ENCODE data around the gene RDH16.
A peak's percentile ranks its signal among the peaks of the same experiment; 100 is the strongest.

RDH16 gene, protein sequence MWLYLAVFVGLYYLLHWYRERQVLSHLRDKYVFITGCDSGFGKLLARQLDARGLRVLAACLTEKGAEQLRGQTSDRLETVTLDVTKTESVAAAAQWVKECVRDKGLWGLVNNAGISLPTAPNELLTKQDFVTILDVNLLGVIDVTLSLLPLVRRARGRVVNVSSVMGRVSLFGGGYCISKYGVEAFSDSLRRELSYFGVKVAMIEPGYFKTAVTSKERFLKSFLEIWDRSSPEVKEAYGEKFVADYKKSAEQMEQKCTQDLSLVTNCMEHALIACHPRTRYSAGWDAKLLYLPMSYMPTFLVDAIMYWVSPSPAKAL

GRCh38 chr12:56957229-56958052, at the start of gene RDH16:
Gene RDH16, minus strand, starts transcription at chr12:56957608. Its CDS starts 146 bp downstream, at chr12:56957462.
- Histone ChIP-seq H2AFZ (ENCODE audit: low read depth, low read length) (no peak within 1 kb of the TSS), H3K9me3 (ENCODE audit: low read length) (peaks cover 6% of the 10 kb centered on the region), H3K4me3 (ENCODE audit: low read length) (no peak within 1 kb of the TSS), H3K4me1 (ENCODE audit: insufficient read depth, low read length) (no peaks in the 10 kb centered on the region), H3K27me3 (ENCODE audit: insufficient read depth, low read length) (no peaks in the 10 kb centered on the region), H3K36me3 (ENCODE audit: insufficient read depth, low read length) (no peaks in the 10 kb centered on the region)

DNA sequence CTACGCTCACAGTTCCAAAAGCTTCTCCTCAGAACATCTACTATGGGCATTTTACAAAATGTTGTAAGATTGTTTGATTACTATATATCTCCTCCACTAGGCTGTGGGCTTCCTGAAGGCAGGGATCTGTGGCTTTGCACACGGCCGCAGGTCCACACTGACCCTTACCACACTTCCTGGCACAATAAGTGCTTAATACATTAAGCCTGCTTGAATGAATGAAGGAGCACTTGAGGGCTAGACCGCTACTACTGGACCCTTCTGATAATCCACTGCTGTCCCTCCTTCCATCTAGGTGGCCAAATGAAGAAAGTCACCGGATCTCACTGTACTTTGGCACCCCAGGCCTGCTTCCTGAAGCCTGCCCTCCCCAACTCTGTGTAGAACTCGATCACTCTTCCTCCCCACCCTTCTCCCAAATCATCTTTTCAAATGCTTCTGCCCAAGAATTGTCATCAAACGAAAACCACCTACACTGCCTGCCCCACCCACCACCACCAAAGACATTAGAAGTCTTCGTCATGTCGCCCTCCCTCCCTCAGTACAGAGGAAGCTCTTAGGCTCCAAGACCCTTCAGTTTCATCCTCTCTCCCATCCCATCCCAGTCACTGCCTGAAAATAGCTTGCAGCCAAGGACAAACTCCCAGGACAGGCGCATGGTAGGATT, 49.5 kb upstream of the RDH16 start:
- H3K9me3 ChIP-seq (ENCODE audit: low read length), result no peaks in the 10 kb centered on the region
- H3K4me1 ChIP-seq (ENCODE audit: insufficient read depth, low read length), result peaks cover 18% of the 10 kb centered on the region
- no peaks in the 10 kb centered on the region for H3K27me3 ChIP-seq (ENCODE audit: insufficient read depth, low read length)
- peaks cover 29% of the 10 kb centered on the region for H3K36me3 ChIP-seq (ENCODE audit: insufficient read depth, low read length)
- H3K4me3 ChIP-seq (ENCODE audit: low read length), result peak overlapping the region; percentile 43
- H2AFZ ChIP-seq (ENCODE audit: low read depth, low read length), result no peak overlapping the region

- H3K4me1 ChIP-seq (ENCODE audit: insufficient read depth, low read length), result peaks cover 18% of the 10 kb centered on the region
- H3K27me3 ChIP-seq (ENCODE audit: insufficient read depth, low read length), result no peaks in the 10 kb centered on the region
- peaks cover 36% of the 10 kb centered on the region for H3K36me3 ChIP-seq (ENCODE audit: insufficient read depth, low read length)
- H3K4me3 ChIP-seq (ENCODE audit: low read length), result peak within 1 kb of the TSS; percentile 97
- no peaks in the 10 kb centered on the region for H3K9me3 ChIP-seq (ENCODE audit: low read length)
- H2AFZ ChIP-seq (ENCODE audit: low read depth, low read length), result peak within 1 kb of the TSS; percentile 80
Measured at GRCh38 chr12:57005980-57006808, 48.8 kb upstream of the RDH16 start, which contains the start of gene ZBTB39. Gene ZBTB39, minus strand, starts transcription at chr12:57006546. Its CDS starts 1,629 bp downstream, at chr12:57004917.

GRCh38 chr12:57004651-57005050, 47.2 kb upstream of the RDH16 start:
- H3K4me1 ChIP-seq (ENCODE audit: insufficient read depth, low read length), result peaks cover 18% of the 10 kb centered on the region
- H3K27me3 ChIP-seq (ENCODE audit: insufficient read depth, low read length), result no peaks in the 10 kb centered on the region
- H3K4me3 ChIP-seq (ENCODE audit: low read length), result peak overlapping the region; percentile 97
- no peaks in the 10 kb centered on the region for H3K9me3 ChIP-seq (ENCODE audit: low read length)
- H3K36me3 ChIP-seq (ENCODE audit: insufficient read depth, low read length), result peaks cover 51% of the 10 kb centered on the region
- no peak overlapping the region for H2AFZ ChIP-seq (ENCODE audit: low read depth, low read length)

DNA sequence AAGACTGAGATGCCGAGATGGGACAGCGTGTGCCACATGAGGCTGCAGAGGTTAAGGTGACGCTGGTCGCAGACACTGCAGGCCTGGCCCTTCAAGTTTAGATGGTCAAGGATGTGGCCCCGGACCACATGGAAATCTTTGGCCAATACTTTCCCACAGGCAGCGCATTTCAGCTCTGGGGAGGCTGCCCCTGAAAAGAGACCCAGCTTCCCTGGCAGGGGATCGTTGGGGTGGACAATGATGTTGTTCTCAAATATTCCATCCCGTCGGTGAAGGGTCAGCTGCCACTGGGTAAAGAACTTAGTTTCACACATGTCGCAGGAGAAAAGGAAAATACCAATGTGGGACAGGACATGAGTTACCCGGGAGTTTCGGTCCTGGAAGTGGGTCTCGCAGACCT, 46.0 kb upstream of the RDH16 start:
- Histone ChIP-seq H3K36me3 (ENCODE audit: insufficient read depth, low read length) (peaks cover 62% of the 10 kb centered on the region), H2AFZ (ENCODE audit: low read depth, low read length) (no peak overlapping the region), H3K27me3 (ENCODE audit: insufficient read depth, low read length) (no peaks in the 10 kb centered on the region), H3K4me1 (ENCODE audit: insufficient read depth, low read length) (peaks cover 14% of the 10 kb centered on the region), H3K9me3 (ENCODE audit: low read length) (no peaks in the 10 kb centered on the region), H3K4me3 (ENCODE audit: low read length) (no peak overlapping the region)

- H3K27me3 ChIP-seq (ENCODE audit: insufficient read depth, low read length), result no peaks in the 10 kb centered on the region
- H3K4me1 ChIP-seq (ENCODE audit: insufficient read depth, low read length), result peaks cover 12% of the 10 kb centered on the region
- no peak overlapping the region for H3K4me3 ChIP-seq (ENCODE audit: low read length)
- H3K36me3 ChIP-seq (ENCODE audit: insufficient read depth, low read length), result peaks cover 66% of the 10 kb centered on the region
- H3K9me3 ChIP-seq (ENCODE audit: low read length), result no peaks in the 10 kb centered on the region
- H2AFZ ChIP-seq (ENCODE audit: low read depth, low read length), result no peak overlapping the region
Measured at GRCh38 chr12:57001448-57001906, 44.1 kb upstream of the RDH16 start.

DNA sequence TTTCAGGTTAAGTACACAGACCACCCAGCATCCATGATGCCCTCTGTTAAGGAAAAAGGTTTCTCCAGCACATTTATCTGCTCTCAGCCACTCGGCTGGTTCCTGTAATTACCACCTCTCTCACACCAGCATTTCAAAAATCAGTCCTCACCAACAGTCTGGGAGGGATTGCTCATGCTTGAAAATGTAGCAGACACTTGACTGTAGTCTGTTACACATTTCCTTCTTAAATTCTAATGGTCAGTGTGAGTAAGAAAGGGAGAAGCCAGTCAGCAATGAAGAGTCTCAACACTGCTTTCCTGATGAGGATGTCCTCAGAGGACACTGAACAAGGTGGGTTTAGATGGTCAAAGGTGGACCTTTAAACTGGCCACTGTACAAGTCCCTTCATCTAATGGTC, 43.0 kb upstream of the RDH16 start:
- H2AFZ ChIP-seq (ENCODE audit: low read depth, low read length), result no peak overlapping the region
- H3K4me1 ChIP-seq (ENCODE audit: insufficient read depth, low read length), result peaks cover 7% of the 10 kb centered on the region
- peaks cover 72% of the 10 kb centered on the region for H3K36me3 ChIP-seq (ENCODE audit: insufficient read depth, low read length)
- H3K4me3 ChIP-seq (ENCODE audit: low read length), result no peak overlapping the region
- no peaks in the 10 kb centered on the region for H3K9me3 ChIP-seq (ENCODE audit: low read length)
- no peaks in the 10 kb centered on the region for H3K27me3 ChIP-seq (ENCODE audit: insufficient read depth, low read length)

DNA sequence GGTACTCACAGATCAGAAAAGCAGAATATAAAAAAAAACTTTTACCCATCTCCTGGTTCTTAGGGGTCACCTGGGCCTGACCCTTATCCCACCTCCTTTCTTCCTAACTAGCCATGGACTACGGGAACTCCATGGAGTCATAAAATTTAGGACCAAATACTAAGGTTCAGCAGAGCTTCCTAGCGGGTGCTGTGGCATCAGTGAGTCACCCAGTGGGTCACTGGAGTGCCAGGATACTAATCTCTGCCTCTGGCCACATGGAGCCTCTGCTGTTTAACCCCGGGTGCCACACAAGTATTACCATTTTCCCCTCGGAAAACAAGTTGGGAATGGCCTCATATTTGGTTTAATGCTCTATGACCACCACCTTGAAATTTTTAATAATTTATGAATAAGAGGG, 42.0 kb upstream of the RDH16 start:
- H3K4me1 ChIP-seq (ENCODE audit: insufficient read depth, low read length), result no peaks in the 10 kb centered on the region
- peaks cover 69% of the 10 kb centered on the region for H3K36me3 ChIP-seq (ENCODE audit: insufficient read depth, low read length)
- no peak overlapping the region for H3K4me3 ChIP-seq (ENCODE audit: low read length)
- H3K9me3 ChIP-seq (ENCODE audit: low read length), result no peaks in the 10 kb centered on the region
- H2AFZ ChIP-seq (ENCODE audit: low read depth, low read length), result no peak overlapping the region
- H3K27me3 ChIP-seq (ENCODE audit: insufficient read depth, low read length), result no peaks in the 10 kb centered on the region

DNA sequence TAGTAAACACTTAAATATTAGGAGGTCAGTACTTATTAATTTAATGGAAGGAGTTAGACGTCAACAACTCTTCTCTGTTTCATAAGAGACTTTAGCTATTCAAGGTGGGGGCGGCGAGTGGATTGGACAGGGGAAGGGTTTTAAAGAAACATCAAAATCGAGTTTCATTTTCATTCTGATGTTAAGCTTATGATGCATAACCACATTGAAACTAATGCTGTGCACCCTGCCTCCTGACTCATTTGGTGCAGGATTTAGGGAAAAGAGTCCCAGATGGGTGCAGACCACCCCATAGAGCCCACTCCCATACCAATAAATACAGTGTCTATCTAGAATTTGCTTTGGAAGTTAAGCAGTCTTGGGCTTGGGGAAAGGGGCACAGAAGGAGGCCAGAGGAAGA, 41.6 kb upstream of the RDH16 start:
- H3K27me3 ChIP-seq (ENCODE audit: insufficient read depth, low read length), result no peaks in the 10 kb centered on the region
- no peak overlapping the region for H3K4me3 ChIP-seq (ENCODE audit: low read length)
- no peak overlapping the region for H2AFZ ChIP-seq (ENCODE audit: low read depth, low read length)
- no peaks in the 10 kb centered on the region for H3K4me1 ChIP-seq (ENCODE audit: insufficient read depth, low read length)
- peaks cover 65% of the 10 kb centered on the region for H3K36me3 ChIP-seq (ENCODE audit: insufficient read depth, low read length)
- no peaks in the 10 kb centered on the region for H3K9me3 ChIP-seq (ENCODE audit: low read length)

GRCh38 chr12:56998316-56998715, 40.9 kb upstream of the RDH16 start:
- H3K27me3 ChIP-seq (ENCODE audit: insufficient read depth, low read length), result no peaks in the 10 kb centered on the region
- H3K4me3 ChIP-seq (ENCODE audit: low read length), result no peak overlapping the region
- no peak overlapping the region for H2AFZ ChIP-seq (ENCODE audit: low read depth, low read length)
- H3K36me3 ChIP-seq (ENCODE audit: insufficient read depth, low read length), result peaks cover 58% of the 10 kb centered on the region
- H3K4me1 ChIP-seq (ENCODE audit: insufficient read depth, low read length), result no peaks in the 10 kb centered on the region
- H3K9me3 ChIP-seq (ENCODE audit: low read length), result no peaks in the 10 kb centered on the region

DNA sequence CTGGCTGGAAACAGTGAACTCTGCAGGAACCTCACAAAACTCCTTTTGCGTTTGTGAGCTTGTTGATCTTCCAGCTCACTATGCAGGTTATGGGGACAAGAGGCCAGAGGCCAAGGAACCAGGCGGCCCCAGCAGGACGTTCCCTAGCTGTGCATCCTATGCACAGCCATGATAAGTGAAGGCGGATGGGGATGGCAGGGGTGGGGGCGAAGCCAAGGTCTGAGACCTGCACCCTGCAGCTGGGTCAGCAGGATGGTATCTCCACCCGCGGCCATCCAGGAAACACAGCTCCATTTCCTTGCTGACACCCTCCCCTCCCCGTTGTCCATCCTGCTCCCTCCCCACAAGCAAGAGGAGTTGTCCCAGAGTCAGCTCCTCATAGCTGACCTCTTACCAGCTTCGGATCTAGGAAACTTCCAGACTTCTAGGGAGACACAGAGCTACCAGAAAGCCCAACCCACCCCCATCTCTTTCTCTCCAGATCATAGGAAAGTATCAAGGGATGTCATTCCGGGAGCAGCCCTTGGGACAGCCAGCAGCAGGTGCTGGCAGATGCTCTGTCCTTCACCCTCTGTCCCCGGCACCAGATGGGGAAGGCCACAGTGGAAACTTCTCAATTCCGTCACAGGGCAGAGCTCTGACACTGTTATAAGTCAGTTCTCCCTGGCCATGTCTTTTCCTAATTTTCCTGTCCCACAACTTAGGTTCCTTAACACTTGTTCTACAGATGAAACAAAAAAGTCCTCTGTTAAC, 39.6 kb upstream of the RDH16 start:
- no peaks in the 10 kb centered on the region for H3K9me3 ChIP-seq (ENCODE audit: low read length)
- H3K36me3 ChIP-seq (ENCODE audit: insufficient read depth, low read length), result peaks cover 44% of the 10 kb centered on the region
- H3K4me3 ChIP-seq (ENCODE audit: low read length), result no peak overlapping the region
- H2AFZ ChIP-seq (ENCODE audit: low read depth, low read length), result no peak overlapping the region
- no peaks in the 10 kb centered on the region for H3K27me3 ChIP-seq (ENCODE audit: insufficient read depth, low read length)
- no peaks in the 10 kb centered on the region for H3K4me1 ChIP-seq (ENCODE audit: insufficient read depth, low read length)
